T-helper 17 cell (primary cell): ENCODE measurements around the gene PMAIP1. TPM values are rescaled to one million over a fixed set of nuclear protein-coding genes. Genes with fewer than 3 reads are reported as not detected.
"Not testable (repeated sequence)": the region's sequence is repeated elsewhere in the genome, so short reads cannot be mapped to it uniquely, and the experiment has no call there.

Experiments used
- ATAC-seq: fragments of 150-1000 bp; cut with Tn5 transposase; 2 replicates; pipeline ENCODE4 v1.10.0; 2021; ENCODE audit warnings: mild to moderate bottlenecking, moderate library complexity
- DNase-seq, 3 donors: peaks; one replicate each; pipeline versions ENCODE4 v3.0.0 to v3.0.0-alpha.2; 2020 to 2021
- H3K9me3 ChIP-seq: one replicate; pipeline ENCODE4 v1.7.0; 2013; ENCODE audit warnings: low read length, mild to moderate bottlenecking; ENCODE audit not compliant: control insufficient read depth, poor library complexity, severe bottlenecking
- H3K27ac Mint-ChIP-seq: one replicate; pipeline ENCODE4 v1.8.0; 2022; ENCODE audit warnings: mild to moderate bottlenecking, moderate library complexity, mixed read lengths
- H3K27me3 Mint-ChIP-seq: one replicate; pipeline ENCODE4 v1.8.0; 2022; ENCODE audit warnings: mixed read lengths
- H3K36me3 Mint-ChIP-seq: one replicate; pipeline ENCODE4 v1.8.0; 2022; ENCODE audit warnings: low read depth, mixed read lengths
- H3K4me1 Mint-ChIP-seq: one replicate; pipeline ENCODE4 v1.8.0; 2022; ENCODE audit warnings: mild to moderate bottlenecking, mixed read lengths
- H3K4me3 Mint-ChIP-seq: one replicate; pipeline ENCODE4 v1.8.0; 2022; ENCODE audit warnings: mild to moderate bottlenecking, moderate library complexity, mixed read lengths
- total RNA-seq, 4 donors: library from RNA in 2 of 4; stranded (reverse) in 2 of 4; gene quantifications; one replicate each; pipeline ENCODE4 v1.2.3 and lab custom pipeline; 2022 to 2026

Gene PMAIP1
- total RNA-seq, 2 donors from 2014 or later = 111 to 139 TPM

GRCh38 chr18:59871711-59872362 is 28.0 kb upstream of the PMAIP1 start:
- ATAC-seq = no peak
- no peaks in the 10 kb centered on the region for H3K4me1 Mint-ChIP-seq
- DNase-seq = no peak
- peaks cover 2% of the 10 kb centered on the region for H3K36me3 Mint-ChIP-seq
- H3K9me3 ChIP-seq = no peaks in the 10 kb centered on the region
- no peak overlapping the region for H3K4me3 Mint-ChIP-seq
- H3K27ac Mint-ChIP-seq = no peak overlapping the region
- no peaks in the 10 kb centered on the region for H3K27me3 Mint-ChIP-seq

- Mint-ChIP-seq H3K4me1 (no peaks in the 10 kb centered on the region), H3K36me3 (peaks cover 2% of the 10 kb centered on the region), H3K27me3 (no peaks in the 10 kb centered on the region), H3K27ac (no peak overlapping the region), H3K4me3 (no peak overlapping the region)
- DNase-seq (no peak), ATAC-seq (no peak)
- no peaks in the 10 kb centered on the region for H3K9me3 ChIP-seq
Observed at GRCh38 chr18:59873641-59874040, 26.2 kb upstream of the PMAIP1 start.

GRCh38 chr18:59874166-59874565 is 25.6 kb upstream of the PMAIP1 start:
- no peak for DNase-seq
- H3K4me1 Mint-ChIP-seq = no peaks in the 10 kb centered on the region
- H3K36me3 Mint-ChIP-seq = peaks cover 2% of the 10 kb centered on the region
- H3K4me3 Mint-ChIP-seq = no peak overlapping the region
- no peaks in the 10 kb centered on the region for H3K27me3 Mint-ChIP-seq
- no peak overlapping the region for H3K27ac Mint-ChIP-seq
- H3K9me3 ChIP-seq = no peaks in the 10 kb centered on the region
- no peak for ATAC-seq

GRCh38 chr18:59876310-59876626 is 23.5 kb upstream of the PMAIP1 start:
- H3K27ac Mint-ChIP-seq = no peak overlapping the region
- ATAC-seq = no peak

GRCh38 chr18:59877361-59877760 is 22.4 kb upstream of the PMAIP1 start:
- H3K4me3 Mint-ChIP-seq = no peak overlapping the region
- DNase-seq = no peak
- H3K36me3 Mint-ChIP-seq = peaks cover 2% of the 10 kb centered on the region
- H3K27me3 Mint-ChIP-seq = no peaks in the 10 kb centered on the region
- peaks cover 11% of the 10 kb centered on the region for H3K4me1 Mint-ChIP-seq
- H3K9me3 ChIP-seq = no peaks in the 10 kb centered on the region
- H3K27ac Mint-ChIP-seq = no peak overlapping the region
- ATAC-seq = no peak

More at GRCh38 chr18:59876310-59876626, 23.5 kb upstream of the PMAIP1 start:
- Mint-ChIP-seq H3K4me3 (no peak overlapping the region), H3K4me1 (no peaks in the 10 kb centered on the region), H3K36me3 (peaks cover 2% of the 10 kb centered on the region), H3K27me3 (no peaks in the 10 kb centered on the region)
- no peaks in the 10 kb centered on the region for H3K9me3 ChIP-seq
- no peak for DNase-seq

- Mint-ChIP-seq H3K27ac (no peak overlapping the region), H3K4me1 (peaks cover 11% of the 10 kb centered on the region), H3K27me3 (no peaks in the 10 kb centered on the region), H3K36me3 (peaks cover 2% of the 10 kb centered on the region), H3K4me3 (no peak overlapping the region)
- no peak for DNase-seq
- no peak for ATAC-seq
- H3K9me3 ChIP-seq = no peaks in the 10 kb centered on the region
Observed at GRCh38 chr18:59878644-59879043, 21.2 kb upstream of the PMAIP1 start.

- Mint-ChIP-seq H3K36me3 (no peaks in the 10 kb centered on the region), H3K4me3 (no peak overlapping the region), H3K27ac (peak overlapping the region; percentile 62), H3K4me1 (peaks cover 14% of the 10 kb centered on the region), H3K27me3 (no peaks in the 10 kb centered on the region)
- peak; percentile 36 for ATAC-seq
- DNase-seq = no peak
- H3K9me3 ChIP-seq = no peaks in the 10 kb centered on the region
Observed at GRCh38 chr18:59881728-59882656, 17.8 kb upstream of the PMAIP1 start.

- ATAC-seq (no peak), DNase-seq (no peak)
- Mint-ChIP-seq H3K4me1 (peaks cover 18% of the 10 kb centered on the region), H3K27ac (no peak overlapping the region), H3K4me3 (no peak overlapping the region), H3K36me3 (peaks cover 2% of the 10 kb centered on the region), H3K27me3 (no peaks in the 10 kb centered on the region)
- no peaks in the 10 kb centered on the region for H3K9me3 ChIP-seq
Observed at GRCh38 chr18:59884351-59884750, 15.4 kb upstream of the PMAIP1 start.

GRCh38 chr18:59885579-59886163 is 14.1 kb upstream of the PMAIP1 start:
- Mint-ChIP-seq H3K27ac (peak overlapping the region; percentile 76), H3K4me1 (peaks cover 18% of the 10 kb centered on the region), H3K27me3 (no peaks in the 10 kb centered on the region), H3K36me3 (peaks cover 2% of the 10 kb centered on the region), H3K4me3 (peak overlapping the region; percentile 41)
- DNase-seq = no peak
- H3K9me3 ChIP-seq = no peaks in the 10 kb centered on the region
- ATAC-seq = peak; percentile 71

- not testable (repeated sequence) for ATAC-seq, DNase-seq, H3K27me3 Mint-ChIP-seq, H3K27ac Mint-ChIP-seq, H3K4me3 Mint-ChIP-seq, H3K9me3 ChIP-seq, H3K36me3 Mint-ChIP-seq
- H3K4me1 Mint-ChIP-seq = peaks cover 17% of the 10 kb centered on the region
Observed at GRCh38 chr18:59886399-59886798, 13.4 kb upstream of the PMAIP1 start.

GRCh38 chr18:59892123-59892522 is 7.7 kb upstream of the PMAIP1 start:
- Mint-ChIP-seq H3K27me3 (no peaks in the 10 kb centered on the region), H3K4me1 (peaks cover 3% of the 10 kb centered on the region), H3K36me3 (peaks cover 2% of the 10 kb centered on the region), H3K27ac (no peak overlapping the region), H3K4me3 (no peak overlapping the region)
- H3K9me3 ChIP-seq = no peaks in the 10 kb centered on the region
- DNase-seq = no peak
- no peak for ATAC-seq

- DNase-seq (no peak), ATAC-seq (no peak)
- Mint-ChIP-seq H3K27ac (peak overlapping the region; percentile 32), H3K4me3 (no peak overlapping the region), H3K27me3 (no peaks in the 10 kb centered on the region), H3K36me3 (peaks cover 2% of the 10 kb centered on the region), H3K4me1 (peaks cover 3% of the 10 kb centered on the region)
- H3K9me3 ChIP-seq = no peaks in the 10 kb centered on the region
Observed at GRCh38 chr18:59893971-59894370, 5.8 kb upstream of the PMAIP1 start.

- peaks cover 14% of the 10 kb centered on the region for H3K4me1 Mint-ChIP-seq
- H3K4me3 Mint-ChIP-seq = no peak overlapping the region
- DNase-seq = no peak
Observed at GRCh38 chr18:59897321-59897954, 2.4 kb upstream of the PMAIP1 start.

More at GRCh38 chr18:59897321-59897954, 2.4 kb upstream of the PMAIP1 start:
- no peak for ATAC-seq
- Mint-ChIP-seq H3K36me3 (peaks cover 1% of the 10 kb centered on the region), H3K27ac (no peak overlapping the region), H3K27me3 (no peaks in the 10 kb centered on the region)
- no peaks in the 10 kb centered on the region for H3K9me3 ChIP-seq
